H1 (cell line): ENCODE results near the gene NRDE2. TPM values are rescaled to one million over a fixed set of nuclear protein-coding genes. Genes with fewer than 3 reads are reported as not detected.

Experiments
- CTCF ChIA-PET: fragments of 300-600 bp; sonication (Branson Sonifier 250); formaldehyde crosslinking; loops from one replicate; lab custom pipeline; 2021; ENCODE audit not compliant: partially characterized antibody; lab: Charles Lee
- POLR2A ChIA-PET: fragments of 300-600 bp; sonication (Branson Sonifier 250); formaldehyde crosslinking; loops from one replicate; lab custom pipeline; 2021; ENCODE audit warnings: inconsistent platforms; ENCODE audit not compliant: partially characterized antibody; lab: Charles Lee
- DNase-seq, 2 experiments: peaks; one replicate each; pipeline versions ENCODE4 v3.0.0 to v3.0.0-alpha.2; 2010 to 2022; ENCODE audit warnings: low spot score in 2 of 2, low read depth in 1 of 2, mixed read lengths in 1 of 2
- FAIRE-seq: peaks from 2 replicates; lab custom pipeline; 2011; peaks lifted over from hg19 to GRCh38; lab: Jason Lieb, UNC
- H2AFZ ChIP-seq: 2 replicates; pipeline ENCODE4 v1.8.1; 2012; ENCODE audit warnings: low read length, inconsistent platforms
- H2AK5ac ChIP-seq: 2 replicates; pipeline ENCODE4 v1.6.1; 2013; ENCODE audit warnings: low read depth, low read length
- H2BK120ac ChIP-seq: replicated peaks from 2 replicates; pipeline ENCODE3; 2013; ENCODE audit warnings: low read depth, low read length, inconsistent platforms
- H2BK12ac ChIP-seq: 2 replicates; pipeline ENCODE4 v1.6.1; 2013; ENCODE audit warnings: low read depth, low read length
- H2BK15ac ChIP-seq: 2 replicates; pipeline ENCODE4 v1.6.1; 2013; ENCODE audit warnings: low read length
- H2BK20ac ChIP-seq: 2 replicates; pipeline ENCODE4 v1.6.1; 2013; ENCODE audit warnings: low read length
- H2BK5ac ChIP-seq: 2 replicates; pipeline ENCODE4 v1.6.1; 2013; ENCODE audit warnings: low read depth, low read length
- H3K14ac ChIP-seq: 2 replicates; pipeline ENCODE4 v1.6.1; 2013; ENCODE audit warnings: inconsistent platforms; ENCODE audit not compliant: insufficient read length
- H3K18ac ChIP-seq: 2 replicates; pipeline ENCODE4 v1.6.1; 2013; ENCODE audit warnings: low read length; ENCODE audit errors: extremely low read depth
- H3K23ac ChIP-seq: 2 replicates; pipeline ENCODE4 v1.6.1; 2013; ENCODE audit warnings: inconsistent platforms; ENCODE audit not compliant: insufficient read length
- H3K23me2 ChIP-seq: 2 replicates; pipeline ENCODE4 v1.6.1; 2013; ENCODE audit warnings: low read depth, low read length
- H3K27ac ChIP-seq: 2 replicates; pipeline ENCODE4 v1.6.1; 2011; ENCODE audit warnings: low read depth, low read length, inconsistent platforms
- H3K27me3 ChIP-seq, 4 experiments: replicated peaks in 1 of 4; 1 replicate in 1 of 4; 2 replicates in 3 of 4; pipeline versions ENCODE4 v1.6.1 to v1.8.1; 2011 to 2013; ENCODE audit warnings: low read length in 3 of 4, mild to moderate bottlenecking in 3 of 4, inconsistent platforms in 2 of 4, mixed read lengths in 2 of 4, moderate library complexity in 1 of 4; ENCODE audit not compliant: control insufficient read depth in 3 of 4, insufficient read depth in 3 of 4; ENCODE audit errors: extremely low read depth in 1 of 4
- H3K36me3 ChIP-seq, 4 experiments: 2 replicates each; pipeline versions ENCODE4 v1.6.1 to v1.8.1; 2011 to 2013; ENCODE audit warnings: mild to moderate bottlenecking in 4 of 4, low read length in 3 of 4, moderate library complexity in 2 of 4, control low read depth in 1 of 4, inconsistent platforms in 1 of 4; ENCODE audit not compliant: insufficient read depth in 4 of 4, control insufficient read depth in 2 of 4
- H3K4ac ChIP-seq: replicated peaks from 2 replicates; pipeline ENCODE3; 2013; ENCODE audit warnings: low read length, low read depth, mixed read lengths, inconsistent platforms; ENCODE audit not compliant: insufficient read length
- H3K4me1 ChIP-seq, 4 experiments: replicated peaks in 1 of 4; 1 replicate in 1 of 4; 2 replicates in 3 of 4; pipeline versions ENCODE4 v1.6.1 to v1.8.1; 2011 to 2013; ENCODE audit warnings: low read length in 3 of 4, inconsistent platforms in 2 of 4, mixed read lengths in 1 of 4; ENCODE audit not compliant: insufficient read depth in 4 of 4, control insufficient read depth in 3 of 4
- H3K4me2 ChIP-seq, 2 experiments: 2 replicates each; pipeline versions ENCODE4 v1.6.1 to v1.8.1; 2011 to 2013; ENCODE audit warnings: low read depth in 2 of 2, low read length in 2 of 2, control low read depth in 1 of 2, inconsistent platforms in 1 of 2, mild to moderate bottlenecking in 1 of 2; ENCODE audit not compliant: insufficient read depth in 1 of 2
- H3K4me3 ChIP-seq, 4 experiments: fragments of 200-600, 300-600 bp in 1 of 4; sonication (generic), shearing (Covaris generic), sonication (Bioruptor Twin) in 1 of 4; 2 replicates each; pipeline versions ENCODE4 v1.5.1 to v1.8.1; 2011 to 2016; ENCODE audit warnings: low read length in 4 of 4, low read depth in 3 of 4, control low read depth in 2 of 4, inconsistent platforms in 2 of 4, mild to moderate bottlenecking in 2 of 4, mixed read lengths in 1 of 4, moderate library complexity in 1 of 4; ENCODE audit not compliant: insufficient read depth in 2 of 4; ENCODE audit errors: extremely low read depth in 1 of 4
- H3K56ac ChIP-seq: replicated peaks from 2 replicates; pipeline ENCODE3; 2013; ENCODE audit warnings: low read depth, mild to moderate bottlenecking, mixed read lengths, low read length, inconsistent platforms; ENCODE audit not compliant: insufficient read length
- H3K79me1 ChIP-seq: 2 replicates; pipeline ENCODE4 v1.6.1; 2013; ENCODE audit warnings: low read depth, low read length, control low read depth
- H3K79me2 ChIP-seq, 2 experiments: 2 replicates each; pipeline versions ENCODE4 v1.6.1 to v1.8.1; 2012 to 2013; ENCODE audit warnings: low read length in 2 of 2, mild to moderate bottlenecking in 2 of 2, inconsistent platforms in 1 of 2; ENCODE audit not compliant: insufficient read depth in 2 of 2, control insufficient read depth in 1 of 2
- H3K9ac ChIP-seq, 4 experiments: replicated peaks in 1 of 4; 1 replicate in 1 of 4; 2 replicates in 3 of 4; pipeline versions ENCODE4 v1.6.1 to v1.8.1; 2011 to 2013; ENCODE audit warnings: low read depth in 3 of 4, low read length in 3 of 4, control low read depth in 2 of 4, mild to moderate bottlenecking in 2 of 4, moderate library complexity in 2 of 4, inconsistent platforms in 1 of 4; ENCODE audit errors: extremely low read depth in 1 of 4
- H3K9me3 ChIP-seq, 2 experiments: 2 replicates each; pipeline versions ENCODE4 v1.6.1 to v1.8.1; 2012 to 2013; ENCODE audit warnings: mild to moderate bottlenecking in 2 of 2, moderate library complexity in 2 of 2, control low read depth in 1 of 2, inconsistent platforms in 1 of 2, low read depth in 1 of 2, low read length in 1 of 2, mixed read lengths in 1 of 2; ENCODE audit not compliant: insufficient read depth in 2 of 2
- H4K20me1 ChIP-seq, 2 experiments: replicated peaks in 1 of 2; 2 replicates each; pipeline versions ENCODE3 to v1.8.1; 2011 to 2013; ENCODE audit warnings: inconsistent platforms in 2 of 2, low read length in 2 of 2, mild to moderate bottlenecking in 1 of 2; ENCODE audit not compliant: insufficient read depth in 2 of 2, control insufficient read depth in 1 of 2
- H4K5ac ChIP-seq: 2 replicates; pipeline ENCODE4 v1.6.1; 2013; ENCODE audit warnings: low read length, low read depth, mixed read lengths, inconsistent platforms; ENCODE audit not compliant: insufficient read length
- H4K8ac ChIP-seq: 2 replicates; pipeline ENCODE4 v1.8.0; 2013; ENCODE audit warnings: mild to moderate bottlenecking, moderate library complexity, low read length, inconsistent platforms; ENCODE audit not compliant: insufficient read depth; ENCODE audit errors: extremely low read depth
- H4K91ac ChIP-seq: replicated peaks from 2 replicates; pipeline ENCODE3; 2013; ENCODE audit warnings: low read length, mixed read lengths, inconsistent platforms; ENCODE audit not compliant: insufficient read length
- ASH2L ChIP-seq: fragments of 200-600, 300-600 bp; sonication (generic); IDR thresholded peaks from one replicate; pipeline ENCODE4 v1.7.1; 2017; ENCODE audit warnings: low read length
- BRCA1 ChIP-seq: IDR thresholded peaks from 2 replicates; pipeline ENCODE4 v1.6.1; 2012; ENCODE audit warnings: low read depth, low read length, improper control_type of control experiment
- CREB1 ChIP-seq: IDR thresholded peaks from 2 replicates; pipeline ENCODE4 v1.6.1; 2012; ENCODE audit warnings: inconsistent platforms
- JUN ChIP-seq: IDR thresholded peaks from 2 replicates; pipeline ENCODE4 v1.6.1; 2011; ENCODE audit warnings: low read depth, mild to moderate bottlenecking, improper control_type of control experiment, low read length
- NANOG ChIP-seq: IDR thresholded peaks from 2 replicates; pipeline ENCODE4 v1.6.1; 2011; ENCODE audit warnings: low read length, low read depth, mild to moderate bottlenecking, inconsistent platforms; ENCODE audit not compliant: insufficient read depth, poor library complexity, severe bottlenecking
- PHF8 ChIP-seq: fragments of 200-600 bp; sonication (generic); conservative IDR thresholded peaks from 2 replicates; pipeline ENCODE4 v1.7.1; 2012; ENCODE audit warnings: low read depth, mild to moderate bottlenecking, inconsistent platforms, low read length, moderate library complexity
- POU5F1 ChIP-seq: IDR thresholded peaks from 2 replicates; pipeline ENCODE4 v1.6.1; 2011; ENCODE audit warnings: low read depth, mild to moderate bottlenecking, low read length, moderate library complexity
- SIX5 ChIP-seq: IDR thresholded peaks from 2 replicates; pipeline ENCODE4 v1.6.1; 2011; ENCODE audit warnings: mild to moderate bottlenecking, low read depth, low read length
- SUZ12 ChIP-seq: fragments of 200-600 bp; sonication (generic); IDR thresholded peaks from 2 replicates; pipeline ENCODE4 v1.6.1; 2012; ENCODE audit warnings: mild to moderate bottlenecking, inconsistent platforms, low read length, moderate library complexity, mixed read lengths
- TAF7 ChIP-seq: optimal IDR thresholded peaks from 2 replicates; pipeline ENCODE3; 2011; ENCODE audit warnings: low read depth, mild to moderate bottlenecking, inconsistent platforms, low read length, moderate library complexity, borderline replicate concordance
- WGBS, 2 experiments: shearing (Covaris generic) in 1 of 2; methylation state at CpG; one replicate each; pipeline versions ENCODE4 v1.1.6 to v1.1.7; 2013 to 2015; ENCODE audit warnings: low lambda C conversion rate in 2 of 2, mixed read lengths in 2 of 2, inconsistent platforms in 1 of 2, low coverage in 1 of 2, missing lambda C conversion rate in 1 of 2; ENCODE audit not compliant: insufficient replicate concordance in 2 of 2, insufficient coverage in 1 of 2, insufficient read length in 1 of 2; ENCODE audit errors: extremely low coverage in 1 of 2, missing lambda C conversion rate in 1 of 2; 5-methylcytosine and 5-hydroxymethylcytosine counted together
- polyA plus RNA-seq, 7 experiments: library from polyadenylated mRNA; depleted of rRNA in 3 of 7; stranded (reverse) in 5 of 7; unstranded in 2 of 7; fragments of >200 nt in 5 of 7; fragments of 200-250 nt in 2 of 7; gene quantifications; 1 replicate in 5 of 7; 2 replicates in 1 of 7; 4 replicates in 1 of 7; pipeline versions ENCODE4 v1.2.1 to v1.2.3, GENCODE V29; 2011 to 2013; ENCODE audit warnings: missing spikeins in 2 of 7, mixed read lengths in 2 of 7
- total RNA-seq: library from RNA; stranded (reverse); fragmentation: NEBNext Ultra II Directional; extraction: Animal tissue kit (Norgen Biotek cat#: 25700); gene quantifications from 2 replicates; pipeline ENCODE4 v1.2.1, GENCODE V29; 2021
- TF ChIP-seq, protein P1 (sequence below): IDR thresholded peaks from 2 replicates; pipeline ENCODE4 v1.6.1; 2011; ENCODE audit warnings: low read depth, mild to moderate bottlenecking, low read length; ENCODE audit not compliant: insufficient read depth

Gene NRDE2
- total and polyA plus RNA-seq, 2 of the 8 experiments (the other 6 are each of a cell fraction or from before 2014, with no cell fraction given), result 4.9 to 12.1 TPM

DNA sequence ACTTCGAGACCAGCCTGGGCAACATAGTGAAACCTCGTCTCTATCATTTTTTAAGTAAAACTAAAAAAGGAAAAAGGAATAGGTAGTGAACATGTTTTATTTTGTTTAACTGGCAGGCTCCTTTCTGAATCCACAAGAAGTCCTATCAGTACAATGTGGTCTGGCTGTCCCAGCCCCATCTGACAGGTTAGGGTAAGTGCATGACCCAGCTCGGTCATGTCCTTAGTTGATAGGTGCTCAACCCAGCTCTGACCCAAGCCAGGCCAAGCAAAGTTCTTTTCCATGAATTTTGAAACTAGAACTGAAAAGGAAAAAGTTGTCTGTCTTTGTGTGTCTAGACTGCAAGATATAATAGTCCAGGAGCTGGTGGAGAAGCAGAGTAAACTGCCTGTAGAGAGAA is 4.7 kb upstream of the NRDE2 start:
- H2BK20ac ChIP-seq, result no peak overlapping the region
- peaks cover 0 to under 1% of the 10 kb centered on the region in 2 experiments; a peak in 1 of 4 replicates for H3K79me2 ChIP-seq
- no peak overlapping the region for H3K56ac ChIP-seq
- H2BK5ac ChIP-seq, result no peak overlapping the region
- no peak overlapping the region for H3K18ac ChIP-seq
- H4K8ac ChIP-seq, result no peak overlapping the region
- FAIRE-seq (no peak), DNase-seq (no peak)
- H3K36me3 ChIP-seq, result no peaks in the 10 kb centered on the region
- no peaks in the 10 kb centered on the region for H3K79me1 ChIP-seq
- WGBS, 2 experiments, result 72% methylated on average over 3 of the region's 3 CpGs; no CpG with 5 or more reads in 1 of the 2 experiments
- TF ChIP-seq TAF7, result no peak
- TF ChIP-seq, protein P1, sequence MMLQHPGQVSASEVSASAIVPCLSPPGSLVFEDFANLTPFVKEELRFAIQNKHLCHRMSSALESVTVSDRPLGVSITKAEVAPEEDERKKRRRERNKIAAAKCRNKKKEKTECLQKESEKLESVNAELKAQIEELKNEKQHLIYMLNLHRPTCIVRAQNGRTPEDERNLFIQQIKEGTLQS, result no peak
- TF ChIP-seq CREB1, result no peak
- no peak for TF ChIP-seq POU5F1
- no peak for TF ChIP-seq ASH2L
- no peak for TF ChIP-seq PHF8
- no peak for TF ChIP-seq SIX5
- TF ChIP-seq SUZ12, result no peak
- no peak for TF ChIP-seq BRCA1
- TF ChIP-seq JUN, result no peak
- TF ChIP-seq NANOG, result no peak
- no peak overlapping the region for H2BK120ac ChIP-seq
- no peak overlapping the region for H3K4me3 ChIP-seq
- H3K4ac ChIP-seq, result no peak overlapping the region
- no peak overlapping the region for H3K9ac ChIP-seq
- H2BK12ac ChIP-seq, result no peak overlapping the region
- H3K4me2 ChIP-seq, result no peak overlapping the region
- H3K27ac ChIP-seq, result no peak overlapping the region
- H2AFZ ChIP-seq, result no peak overlapping the region
- H4K91ac ChIP-seq, result no peak overlapping the region
- H3K23ac ChIP-seq, result no peak overlapping the region
- no peak overlapping the region for H4K5ac ChIP-seq
- H2AK5ac ChIP-seq, result no peak overlapping the region
- ChIA-PET POLR2A (no interaction called here), CTCF (interaction anchor here (0.8 to 1.5 kb wide), 2 partner anchors 34 to 63 kb away, joined by 3 read pairs; no protein-coding TSS in a partner anchor)
- H2BK15ac ChIP-seq, result no peak overlapping the region
- H3K14ac ChIP-seq, result no peak overlapping the region
- H3K23me2 ChIP-seq, result 0 out of 2 replicates have a peak, but pooled peaks cover under 1% of the 10 kb centered on the region
- H3K27me3 ChIP-seq, result peaks cover 0 to 5% (median 0%) of the 10 kb centered on the region in 4 experiments; a peak in 3 of 7 replicates
- no peaks in the 10 kb centered on the region; a peak in 1 of 7 replicates for H3K4me1 ChIP-seq
- no peaks in the 10 kb centered on the region for H3K9me3 ChIP-seq
- H4K20me1 ChIP-seq, result no peaks in the 10 kb centered on the region
